ENCODE data around the gene SLX9.

Gene SLX9

GRCh38 chr21:44948426-44949120 is 8.7 kb downstream of the SLX9 start:
- no peaks in the 10 kb centered on the region for H3K4me1 ChIP-seq (ENCODE audit: control insufficient read depth, insufficient read depth, low read length)

GRCh38 chr21:44949161-44949778 is 9.4 kb downstream of the SLX9 start:
- Histone ChIP-seq H3K27me3 (ENCODE audit: control insufficient read depth, insufficient read depth, low read length) (no peaks in the 10 kb centered on the region), H3K36me3 (ENCODE audit: control insufficient read depth, insufficient read depth, low read length) (no peaks in the 10 kb centered on the region), H3K4me3 (ENCODE audit: low read length) (no peak overlapping the region), H3K4me1 (ENCODE audit: control insufficient read depth, insufficient read depth, low read length) (no peaks in the 10 kb centered on the region), H3K9me3 (ENCODE audit: control insufficient read depth, low read length) (no peaks in the 10 kb centered on the region), H3K9ac (ENCODE audit: low read length) (no peak overlapping the region)

More at GRCh38 chr21:44948426-44949120, 8.7 kb downstream of the SLX9 start:
- Histone ChIP-seq H3K9me3 (ENCODE audit: control insufficient read depth, low read length) (no peaks in the 10 kb centered on the region), H3K9ac (ENCODE audit: low read length) (no peak overlapping the region), H3K36me3 (ENCODE audit: control insufficient read depth, insufficient read depth, low read length) (no peaks in the 10 kb centered on the region), H3K4me3 (ENCODE audit: low read length) (no peak overlapping the region), H3K27me3 (ENCODE audit: control insufficient read depth, insufficient read depth, low read length) (no peaks in the 10 kb centered on the region)

GRCh38 chr21:44949779-44950198 is 10.0 kb downstream of the SLX9 start:
- Histone ChIP-seq H3K4me3 (ENCODE audit: low read length) (no peak overlapping the region), H3K4me1 (ENCODE audit: control insufficient read depth, insufficient read depth, low read length) (no peaks in the 10 kb centered on the region), H3K9ac (ENCODE audit: low read length) (no peak overlapping the region), H3K9me3 (ENCODE audit: control insufficient read depth, low read length) (no peaks in the 10 kb centered on the region), H3K27me3 (ENCODE audit: control insufficient read depth, insufficient read depth, low read length) (no peaks in the 10 kb centered on the region), H3K36me3 (ENCODE audit: control insufficient read depth, insufficient read depth, low read length) (no peaks in the 10 kb centered on the region)

GRCh38 chr21:44950351-44950750 is 10.5 kb downstream of the SLX9 start:
- no peak overlapping the region for H3K9ac ChIP-seq (ENCODE audit: low read length)
- no peaks in the 10 kb centered on the region for H3K27me3 ChIP-seq (ENCODE audit: control insufficient read depth, insufficient read depth, low read length)
- H3K4me3 ChIP-seq (ENCODE audit: low read length), result no peak overlapping the region
- no peaks in the 10 kb centered on the region for H3K36me3 ChIP-seq (ENCODE audit: control insufficient read depth, insufficient read depth, low read length)
- H3K9me3 ChIP-seq (ENCODE audit: control insufficient read depth, low read length), result no peaks in the 10 kb centered on the region
- H3K4me1 ChIP-seq (ENCODE audit: control insufficient read depth, insufficient read depth, low read length), result no peaks in the 10 kb centered on the region

GRCh38 chr21:44951186-44951915 is 11.5 kb downstream of the SLX9 start:
- Histone ChIP-seq H3K4me3 (ENCODE audit: low read length) (no peak overlapping the region), H3K9me3 (ENCODE audit: control insufficient read depth, low read length) (no peaks in the 10 kb centered on the region), H3K4me1 (ENCODE audit: control insufficient read depth, insufficient read depth, low read length) (no peaks in the 10 kb centered on the region), H3K9ac (ENCODE audit: low read length) (no peak overlapping the region), H3K36me3 (ENCODE audit: control insufficient read depth, insufficient read depth, low read length) (no peaks in the 10 kb centered on the region), H3K27me3 (ENCODE audit: control insufficient read depth, insufficient read depth, low read length) (no peaks in the 10 kb centered on the region)

GRCh38 chr21:44952116-44952928 is 12.5 kb downstream of the SLX9 start:
- H3K4me1 ChIP-seq (ENCODE audit: control insufficient read depth, insufficient read depth, low read length), result no peaks in the 10 kb centered on the region
- no peaks in the 10 kb centered on the region for H3K27me3 ChIP-seq (ENCODE audit: control insufficient read depth, insufficient read depth, low read length)
- no peaks in the 10 kb centered on the region for H3K9me3 ChIP-seq (ENCODE audit: control insufficient read depth, low read length)
- no peaks in the 10 kb centered on the region for H3K36me3 ChIP-seq (ENCODE audit: control insufficient read depth, insufficient read depth, low read length)
- no peak overlapping the region for H3K9ac ChIP-seq (ENCODE audit: low read length)
- H3K4me3 ChIP-seq (ENCODE audit: low read length), result no peak overlapping the region

GRCh38 chr21:44952929-44953627 is 13.2 kb downstream of the SLX9 start:
- Histone ChIP-seq H3K9me3 (ENCODE audit: control insufficient read depth, low read length) (no peaks in the 10 kb centered on the region), H3K27me3 (ENCODE audit: control insufficient read depth, insufficient read depth, low read length) (no peaks in the 10 kb centered on the region), H3K4me1 (ENCODE audit: control insufficient read depth, insufficient read depth, low read length) (peaks cover 2% of the 10 kb centered on the region), H3K36me3 (ENCODE audit: control insufficient read depth, insufficient read depth, low read length) (no peaks in the 10 kb centered on the region), H3K4me3 (ENCODE audit: low read length) (no peak overlapping the region), H3K9ac (ENCODE audit: low read length) (no peak overlapping the region)

GRCh38 chr21:44953628-44954021 is 13.8 kb downstream of the SLX9 start:
- no peaks in the 10 kb centered on the region for H3K27me3 ChIP-seq (ENCODE audit: control insufficient read depth, insufficient read depth, low read length)
- no peak overlapping the region for H3K9ac ChIP-seq (ENCODE audit: low read length)
- H3K9me3 ChIP-seq (ENCODE audit: control insufficient read depth, low read length), result no peaks in the 10 kb centered on the region
- H3K36me3 ChIP-seq (ENCODE audit: control insufficient read depth, insufficient read depth, low read length), result no peaks in the 10 kb centered on the region
- H3K4me3 ChIP-seq (ENCODE audit: low read length), result no peak overlapping the region
- H3K4me1 ChIP-seq (ENCODE audit: control insufficient read depth, insufficient read depth, low read length), result peaks cover 7% of the 10 kb centered on the region

GRCh38 chr21:44954281-44954771 is 14.5 kb downstream of the SLX9 start:
- H3K4me1 ChIP-seq (ENCODE audit: control insufficient read depth, insufficient read depth, low read length), result peaks cover 13% of the 10 kb centered on the region
- H3K9me3 ChIP-seq (ENCODE audit: control insufficient read depth, low read length), result no peaks in the 10 kb centered on the region
- no peak overlapping the region for H3K9ac ChIP-seq (ENCODE audit: low read length)
- no peaks in the 10 kb centered on the region for H3K36me3 ChIP-seq (ENCODE audit: control insufficient read depth, insufficient read depth, low read length)
- no peaks in the 10 kb centered on the region for H3K27me3 ChIP-seq (ENCODE audit: control insufficient read depth, insufficient read depth, low read length)
- H3K4me3 ChIP-seq (ENCODE audit: low read length), result no peak overlapping the region

GRCh38 chr21:44955141-44955797 is 15.4 kb downstream of the SLX9 start:
- no peaks in the 10 kb centered on the region for H3K36me3 ChIP-seq (ENCODE audit: control insufficient read depth, insufficient read depth, low read length)
- H3K4me3 ChIP-seq (ENCODE audit: low read length), result no peak overlapping the region
- H3K9me3 ChIP-seq (ENCODE audit: control insufficient read depth, low read length), result no peaks in the 10 kb centered on the region
- peaks cover 14% of the 10 kb centered on the region for H3K4me1 ChIP-seq (ENCODE audit: control insufficient read depth, insufficient read depth, low read length)
- H3K27me3 ChIP-seq (ENCODE audit: control insufficient read depth, insufficient read depth, low read length), result no peaks in the 10 kb centered on the region
- H3K9ac ChIP-seq (ENCODE audit: low read length), result no peak overlapping the region

GRCh38 chr21:44955798-44956175 is 16.0 kb downstream of the SLX9 start:
- Histone ChIP-seq H3K36me3 (ENCODE audit: control insufficient read depth, insufficient read depth, low read length) (no peaks in the 10 kb centered on the region), H3K9me3 (ENCODE audit: control insufficient read depth, low read length) (no peaks in the 10 kb centered on the region), H3K27me3 (ENCODE audit: control insufficient read depth, insufficient read depth, low read length) (no peaks in the 10 kb centered on the region), H3K4me3 (ENCODE audit: low read length) (no peak overlapping the region), H3K9ac (ENCODE audit: low read length) (no peak overlapping the region), H3K4me1 (ENCODE audit: control insufficient read depth, insufficient read depth, low read length) (peaks cover 14% of the 10 kb centered on the region)
